HS-5 (cell line): ENCODE results near the gene SPIB.
"Not testable (repeated sequence)": the region's sequence is repeated elsewhere in the genome, so short reads cannot be mapped to it uniquely, and the experiment has no call there.

Source experiments
- DNase-seq: peaks from one replicate; pipeline ENCODE4 v3.0.0-alpha.2; 2012; ENCODE audit warnings: low read depth

SPIB gene

GRCh38 chr19:50468818-50469217 is 50.1 kb downstream of the SPIB start:
- no peak for DNase-seq

DNA sequence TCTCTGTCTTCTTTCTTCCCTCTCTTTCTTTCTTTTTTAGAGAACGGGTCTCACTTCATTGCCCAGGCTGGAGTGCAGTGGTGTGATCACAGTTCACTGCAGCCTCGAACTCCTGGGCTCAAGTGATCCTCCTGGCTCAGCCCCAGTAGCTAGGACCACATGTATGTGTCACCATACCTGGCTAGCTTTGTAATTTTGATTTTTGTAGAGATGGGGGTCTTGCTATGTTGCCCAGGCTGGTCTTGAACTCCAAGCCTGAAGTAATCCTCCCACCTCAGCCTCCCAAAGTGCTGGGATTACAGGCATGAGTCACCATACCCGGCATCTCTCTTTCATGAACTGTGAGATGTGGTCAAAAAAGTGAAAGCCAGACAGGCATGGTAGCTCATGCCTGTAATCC is 54.6 kb downstream of the SPIB start:
- not testable (repeated sequence) for DNase-seq

GRCh38 chr19:50475101-50475568 is 56.4 kb downstream of the SPIB start:
- DNase-seq: no peak

GRCh38 chr19:50475736-50476223 is 57.0 kb downstream of the SPIB start:
- no peak for DNase-seq

DNA sequence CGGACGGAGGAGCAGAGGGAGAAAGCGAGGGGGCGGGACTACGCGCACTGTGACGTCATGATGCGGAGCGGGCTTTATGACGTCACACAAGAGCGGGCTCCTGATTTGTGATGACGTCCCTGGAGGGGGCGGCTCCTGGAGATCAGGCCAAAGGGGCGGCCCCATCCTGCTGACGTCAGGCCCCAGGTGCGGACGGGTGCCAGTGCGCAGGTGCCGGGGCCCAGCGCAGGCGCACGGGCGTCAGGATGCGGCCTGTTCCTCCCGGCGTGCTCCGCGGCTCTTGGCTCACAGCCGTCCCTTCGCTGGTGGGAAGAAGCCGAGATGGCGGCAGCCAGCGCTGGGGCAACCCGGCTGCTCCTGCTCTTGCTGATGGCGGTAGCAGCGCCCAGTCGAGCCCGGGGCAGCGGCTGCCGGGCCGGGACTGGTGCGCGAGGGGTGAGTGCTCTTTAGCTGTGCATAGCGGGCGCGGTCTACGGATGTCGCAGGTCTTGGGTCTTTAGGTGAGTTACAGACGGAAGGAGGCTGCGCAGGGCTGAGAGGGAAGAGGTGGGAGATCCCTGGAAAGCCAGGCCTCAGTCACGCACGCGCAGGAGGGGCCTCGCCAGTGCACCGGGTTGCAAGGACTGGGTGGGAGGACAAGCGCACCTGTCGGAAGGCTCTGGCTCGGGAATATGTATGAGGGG is 57.6 kb downstream of the SPIB start, which contains the start of the genes EMC10 and GARIN5A:
Gene EMC10 (plus strand): TSS at position 284 of the 683 bp plus-strand sequence. CDS start 38 bp downstream, at position 322.
Gene GARIN5A (minus strand): TSS at position 625 of the 683 bp plus-strand sequence. CDS start 460 bp downstream, at position 165.
- peak; percentile 40 for DNase-seq

DNA sequence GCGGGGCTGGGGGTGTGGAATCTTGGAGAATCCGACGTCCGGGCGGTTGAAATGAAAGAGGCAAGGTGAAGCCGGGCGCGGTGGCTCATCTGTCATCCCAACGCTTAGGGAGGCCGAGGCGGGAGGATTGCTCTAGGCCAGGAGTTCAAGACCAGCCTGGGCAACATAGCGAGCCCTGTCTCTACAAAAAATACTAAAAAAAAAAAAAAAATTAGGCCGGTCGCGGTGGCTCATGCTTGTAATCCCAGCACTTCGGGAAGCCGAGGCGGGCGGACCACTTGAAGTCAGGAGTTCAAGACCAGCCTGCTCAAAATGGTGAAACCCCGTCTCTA is 58.1 kb downstream of the SPIB start:
- no peak for DNase-seq

DNA sequence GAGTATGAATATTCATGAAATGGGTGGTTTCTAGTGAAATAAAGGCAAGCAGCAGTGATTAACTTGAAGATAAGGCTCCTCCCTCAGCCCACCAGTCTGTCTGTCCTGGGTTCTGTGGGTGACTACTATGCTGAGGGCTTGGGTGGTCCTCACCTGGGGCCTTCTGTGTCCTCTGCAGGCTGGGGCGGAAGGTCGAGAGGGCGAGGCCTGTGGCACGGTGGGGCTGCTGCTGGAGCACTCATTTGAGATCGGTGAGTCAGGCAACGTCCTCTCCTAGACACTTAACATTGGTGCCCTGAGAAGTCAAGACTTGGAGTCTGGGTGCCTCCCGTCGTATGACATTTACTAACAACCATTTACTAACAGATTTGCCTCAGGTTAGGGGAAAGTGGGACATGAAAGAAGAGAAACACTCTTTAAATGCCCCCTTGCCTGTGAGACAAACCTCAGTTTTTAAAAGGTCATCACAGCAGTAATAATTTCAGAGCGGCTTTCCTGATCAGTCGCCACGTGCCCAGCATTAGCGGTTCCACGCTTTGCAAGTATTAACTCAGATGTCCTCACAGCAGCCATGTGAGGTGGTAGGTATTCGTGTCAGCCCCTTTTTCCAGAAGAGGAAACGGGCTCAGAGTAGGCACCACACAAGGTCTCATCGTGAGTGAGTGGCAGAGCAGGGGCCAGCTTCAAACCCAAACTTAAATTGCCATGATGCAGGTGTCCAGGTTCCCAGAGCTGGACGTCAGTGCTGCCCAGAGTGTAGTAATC is 59.2 kb downstream of the SPIB start:
- DNase-seq: no peak

DNA sequence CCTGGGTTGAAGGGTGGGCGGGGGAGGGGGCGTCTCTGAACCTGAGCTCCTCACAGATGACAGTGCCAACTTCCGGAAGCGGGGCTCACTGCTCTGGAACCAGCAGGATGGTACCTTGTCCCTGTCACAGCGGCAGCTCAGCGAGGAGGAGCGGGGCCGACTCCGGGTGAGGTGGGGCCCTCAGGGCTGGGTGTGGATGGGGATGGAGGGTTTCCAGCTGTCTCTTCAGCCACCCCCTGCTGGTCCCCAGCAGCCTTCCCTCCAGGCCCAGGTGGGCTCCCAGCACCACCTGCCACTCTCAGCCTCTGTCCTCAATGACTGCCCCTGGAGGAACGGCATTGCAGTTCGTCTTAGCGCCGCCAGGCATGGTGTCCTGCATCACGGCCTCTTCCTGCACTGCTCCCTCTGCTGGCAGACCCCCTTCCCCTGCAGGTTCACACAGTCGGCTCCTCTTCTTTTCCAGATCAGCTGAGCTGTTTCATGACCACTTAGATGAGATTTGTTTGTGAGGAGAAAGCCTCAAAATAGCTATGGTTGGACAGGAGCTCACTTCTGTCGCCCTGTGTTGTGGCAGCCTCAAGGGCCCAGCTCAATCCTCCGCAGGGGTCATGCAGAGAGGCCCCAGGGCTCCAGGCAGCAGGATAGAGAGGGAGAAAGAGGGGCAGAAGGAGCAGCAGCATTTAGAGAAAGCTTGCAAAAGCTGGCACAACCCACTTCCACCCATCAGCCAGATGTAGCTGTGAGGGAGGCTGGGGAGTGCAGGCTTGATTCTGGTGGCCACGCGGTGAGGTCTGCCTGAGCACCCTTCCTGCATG is 60.4 kb downstream of the SPIB start:
- no peak for DNase-seq

- DNase-seq: no peak
These were observed 61.1 kb downstream of the SPIB start for GRCh38 chr19:50479761-50480251.

DNA sequence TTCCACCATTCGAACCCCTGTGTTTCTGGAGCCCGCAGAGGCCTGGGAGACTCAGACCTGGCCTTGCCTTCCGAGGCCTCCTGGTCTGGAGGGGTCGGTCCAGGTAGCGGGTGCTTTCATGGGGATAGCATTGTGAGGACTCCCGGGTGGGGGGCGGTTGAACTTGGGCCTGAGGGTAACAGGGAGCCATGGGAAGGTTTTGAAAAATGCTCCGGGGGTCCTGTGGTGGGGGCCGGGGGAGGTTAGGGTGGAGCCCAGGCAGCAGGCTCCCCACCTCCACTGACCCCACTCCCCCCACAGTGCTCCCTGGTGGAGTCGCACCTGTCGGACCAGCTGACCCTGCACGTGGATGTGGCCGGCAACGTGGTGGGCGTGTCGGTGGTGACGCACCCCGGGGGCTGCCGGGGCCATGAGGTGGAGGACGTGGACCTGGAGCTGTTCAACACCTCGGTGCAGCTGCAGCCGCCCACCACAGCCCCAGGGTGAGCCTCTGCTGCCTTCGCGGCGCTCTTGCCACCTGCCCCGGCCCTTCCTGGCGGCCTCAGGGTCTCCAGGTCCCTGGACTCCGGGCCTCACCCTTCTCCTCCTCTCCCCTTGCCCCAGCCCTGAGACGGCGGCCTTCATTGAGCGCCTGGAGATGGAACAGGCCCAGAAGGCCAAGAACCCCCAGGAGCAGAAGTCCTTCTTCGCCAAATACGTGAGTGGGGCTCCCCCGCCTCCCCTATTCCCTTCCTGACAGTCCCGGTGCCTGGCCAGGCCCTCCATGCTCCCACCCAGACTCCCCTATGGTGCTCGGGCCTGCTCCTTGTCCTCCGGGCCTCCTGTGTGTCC is 61.8 kb downstream of the SPIB start:
- no peak for DNase-seq
